ENCODE results near the gene LYG1.

DNA sequence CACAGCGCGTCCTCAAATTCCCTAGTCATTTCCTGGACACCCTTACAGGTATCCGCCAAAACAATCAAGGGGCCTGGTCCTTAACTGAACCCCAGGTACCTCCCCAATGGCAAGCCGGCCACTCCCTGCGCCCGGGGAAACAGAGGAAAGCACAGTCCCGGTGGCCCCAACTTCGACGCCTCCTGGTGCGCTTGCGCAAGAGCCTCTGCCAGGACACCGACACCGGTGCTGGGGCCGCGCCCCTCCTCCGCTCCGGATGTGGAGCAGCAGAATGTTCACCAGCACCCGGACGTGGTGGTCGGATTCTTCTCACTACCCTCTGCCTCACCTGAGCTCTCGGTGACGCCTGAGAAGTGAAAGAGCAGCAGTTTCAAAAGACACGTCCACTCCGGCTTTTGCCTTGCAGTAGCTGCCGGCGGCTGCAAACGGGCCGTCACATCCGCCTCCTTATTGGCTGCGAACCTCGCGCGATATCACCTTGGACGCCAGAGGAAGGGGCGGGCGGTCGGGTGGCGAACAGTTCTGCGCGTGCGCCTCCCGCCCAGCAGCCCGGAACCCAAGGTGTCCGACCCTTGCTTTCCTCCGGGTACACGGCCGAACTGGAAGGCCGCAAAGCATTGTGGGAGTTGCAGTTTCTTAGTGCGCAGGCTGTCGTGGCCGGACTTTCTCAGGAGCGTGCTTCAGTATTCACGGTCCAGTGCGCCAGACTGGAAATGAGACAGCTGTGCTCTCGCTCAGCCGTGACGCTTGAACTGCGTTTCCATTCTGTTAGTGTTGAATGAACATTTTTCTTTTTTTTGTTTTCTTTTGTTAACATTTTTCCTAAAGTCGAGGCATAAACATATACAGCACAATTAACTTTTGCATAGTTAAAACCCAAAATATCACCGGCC, 35.2 kb upstream of the LYG1 start, which contains the start of gene TXNDC9:
- TF ChIP-seq POLR2A (IDR thresholded peaks at IDR 0.05), result peak; percentile 11 to 63
- TF ChIP-seq, protein P1, sequence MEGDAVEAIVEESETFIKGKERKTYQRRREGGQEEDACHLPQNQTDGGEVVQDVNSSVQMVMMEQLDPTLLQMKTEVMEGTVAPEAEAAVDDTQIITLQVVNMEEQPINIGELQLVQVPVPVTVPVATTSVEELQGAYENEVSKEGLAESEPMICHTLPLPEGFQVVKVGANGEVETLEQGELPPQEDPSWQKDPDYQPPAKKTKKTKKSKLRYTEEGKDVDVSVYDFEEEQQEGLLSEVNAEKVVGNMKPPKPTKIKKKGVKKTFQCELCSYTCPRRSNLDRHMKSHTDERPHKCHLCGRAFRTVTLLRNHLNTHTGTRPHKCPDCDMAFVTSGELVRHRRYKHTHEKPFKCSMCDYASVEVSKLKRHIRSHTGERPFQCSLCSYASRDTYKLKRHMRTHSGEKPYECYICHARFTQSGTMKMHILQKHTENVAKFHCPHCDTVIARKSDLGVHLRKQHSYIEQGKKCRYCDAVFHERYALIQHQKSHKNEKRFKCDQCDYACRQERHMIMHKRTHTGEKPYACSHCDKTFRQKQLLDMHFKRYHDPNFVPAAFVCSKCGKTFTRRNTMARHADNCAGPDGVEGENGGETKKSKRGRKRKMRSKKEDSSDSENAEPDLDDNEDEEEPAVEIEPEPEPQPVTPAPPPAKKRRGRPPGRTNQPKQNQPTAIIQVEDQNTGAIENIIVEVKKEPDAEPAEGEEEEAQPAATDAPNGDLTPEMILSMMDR (IDR thresholded peaks at IDR 0.05), result peak in 2 of 4 experiments; percentile 22 to 24

All from uterus (tissue), 2 donors.